Chondrocyte (in vitro differentiated cells): ENCODE results near the gene NECAB3. TPM values are rescaled to one million over a fixed set of nuclear protein-coding genes. Genes with fewer than 3 reads are reported as not detected.

Source experiments
- DNase-seq: peaks from one replicate; pipeline ENCODE4 v3.0.0; 2021; ENCODE audit warnings: mixed read lengths, low spot score
- H3K27ac Mint-ChIP-seq: one replicate; pipeline ENCODE4 v1.8.0; 2021; ENCODE audit warnings: mild to moderate bottlenecking, moderate library complexity, mixed read lengths; ENCODE audit not compliant: unreplicated experiment
- H3K27me3 Mint-ChIP-seq: 2 replicates; pipeline ENCODE4 v1.8.0; 2021; ENCODE audit warnings: low read depth, mixed read lengths
- H3K36me3 Mint-ChIP-seq: 2 replicates; pipeline ENCODE4 v1.8.0; 2021; ENCODE audit warnings: low read depth, mixed read lengths
- H3K4me1 Mint-ChIP-seq: 2 replicates; pipeline ENCODE4 v1.8.0; 2021; ENCODE audit warnings: low read depth, mild to moderate bottlenecking, mixed read lengths
- H3K4me3 Mint-ChIP-seq: one replicate; pipeline ENCODE4 v1.8.0; 2021; ENCODE audit warnings: mild to moderate bottlenecking, moderate library complexity, mixed read lengths; ENCODE audit not compliant: unreplicated experiment
- H3K9me3 Mint-ChIP-seq: 2 replicates; pipeline ENCODE4 v1.8.0; 2021; ENCODE audit warnings: low read depth, mixed read lengths
- total RNA-seq: library from RNA; stranded (reverse); gene quantifications from 3 replicates; pipeline ENCODE4 v1.2.1, GENCODE V29; 2021
- TF ChIP-seq, protein P1 (sequence below): fragments of 200-600 bp; sonication (generic); IDR thresholded peaks from 2 replicates; pipeline ENCODE4 v1.5.0; 2021; ENCODE audit warnings: antibody characterized with exemption, mild to moderate bottlenecking, moderate library complexity

The NECAB3 gene
- total RNA-seq, 1 donor from 2014 or later: 32.5 TPM

GRCh38 chr20:33687993-33688937, 14.0 kb upstream of the NECAB3 start:
- TF ChIP-seq, protein P1, sequence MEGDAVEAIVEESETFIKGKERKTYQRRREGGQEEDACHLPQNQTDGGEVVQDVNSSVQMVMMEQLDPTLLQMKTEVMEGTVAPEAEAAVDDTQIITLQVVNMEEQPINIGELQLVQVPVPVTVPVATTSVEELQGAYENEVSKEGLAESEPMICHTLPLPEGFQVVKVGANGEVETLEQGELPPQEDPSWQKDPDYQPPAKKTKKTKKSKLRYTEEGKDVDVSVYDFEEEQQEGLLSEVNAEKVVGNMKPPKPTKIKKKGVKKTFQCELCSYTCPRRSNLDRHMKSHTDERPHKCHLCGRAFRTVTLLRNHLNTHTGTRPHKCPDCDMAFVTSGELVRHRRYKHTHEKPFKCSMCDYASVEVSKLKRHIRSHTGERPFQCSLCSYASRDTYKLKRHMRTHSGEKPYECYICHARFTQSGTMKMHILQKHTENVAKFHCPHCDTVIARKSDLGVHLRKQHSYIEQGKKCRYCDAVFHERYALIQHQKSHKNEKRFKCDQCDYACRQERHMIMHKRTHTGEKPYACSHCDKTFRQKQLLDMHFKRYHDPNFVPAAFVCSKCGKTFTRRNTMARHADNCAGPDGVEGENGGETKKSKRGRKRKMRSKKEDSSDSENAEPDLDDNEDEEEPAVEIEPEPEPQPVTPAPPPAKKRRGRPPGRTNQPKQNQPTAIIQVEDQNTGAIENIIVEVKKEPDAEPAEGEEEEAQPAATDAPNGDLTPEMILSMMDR: no peak
- no peaks in the 10 kb centered on the region for H3K36me3 Mint-ChIP-seq
- H3K27me3 Mint-ChIP-seq: no peaks in the 10 kb centered on the region
- H3K27ac Mint-ChIP-seq: no peak overlapping the region
- no peak overlapping the region for H3K4me3 Mint-ChIP-seq
- no peak for DNase-seq
- peaks cover 18% of the 10 kb centered on the region for H3K4me1 Mint-ChIP-seq
- no peaks in the 10 kb centered on the region for H3K9me3 Mint-ChIP-seq

- Mint-ChIP-seq H3K9me3 (no peaks in the 10 kb centered on the region), H3K4me3 (no peak overlapping the region), H3K27me3 (no peaks in the 10 kb centered on the region), H3K27ac (no peak overlapping the region), H3K36me3 (no peaks in the 10 kb centered on the region), H3K4me1 (peaks cover 18% of the 10 kb centered on the region)
- no peak for DNase-seq
- TF ChIP-seq, protein P1: no peak
Measured at GRCh38 chr20:33687370-33687915, 13.2 kb upstream of the NECAB3 start.

DNA sequence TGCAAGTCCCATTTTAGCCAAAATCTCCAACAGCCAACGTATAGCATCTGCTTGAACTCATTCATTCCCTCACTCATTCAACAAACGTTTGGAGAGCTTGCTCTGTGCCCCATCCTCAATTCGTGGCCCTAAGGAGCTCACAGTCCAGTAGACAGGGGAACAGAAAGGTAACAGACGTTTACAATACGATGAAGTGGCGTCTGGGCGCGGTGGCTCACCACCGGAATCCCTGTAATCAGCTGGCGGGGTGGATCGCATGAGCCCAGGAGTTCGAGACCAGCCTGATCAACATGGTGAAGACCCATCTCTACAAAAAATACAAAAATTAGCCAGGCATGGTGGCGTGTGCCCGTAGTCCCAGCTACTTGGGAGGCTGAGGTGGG, 12.7 kb upstream of the NECAB3 start:
- H3K9me3 Mint-ChIP-seq: no peaks in the 10 kb centered on the region
- peak overlapping the region; percentile 90 for H3K4me3 Mint-ChIP-seq
- TF ChIP-seq, protein P1: no peak
- peaks cover 19% of the 10 kb centered on the region for H3K4me1 Mint-ChIP-seq
- no peak for DNase-seq
- H3K27ac Mint-ChIP-seq: peak overlapping the region; percentile 80
- no peaks in the 10 kb centered on the region for H3K36me3 Mint-ChIP-seq
- H3K27me3 Mint-ChIP-seq: no peaks in the 10 kb centered on the region

GRCh38 chr20:33686100-33686983, 12.1 kb upstream of the NECAB3 start, which contains the start of gene E2F1:
TSS of gene E2F1 (minus strand) at chr20:33686385. CDS start at chr20:33686264, 121 bp downstream.
- TF ChIP-seq, protein P1: peak; percentile 74
- H3K9me3 Mint-ChIP-seq: no peaks in the 10 kb centered on the region
- peak within 1 kb of the TSS; percentile 80 for H3K27ac Mint-ChIP-seq
- no peaks in the 10 kb centered on the region for H3K27me3 Mint-ChIP-seq
- no peaks in the 10 kb centered on the region for H3K36me3 Mint-ChIP-seq
- peak within 1 kb of the TSS; percentile 90 for H3K4me3 Mint-ChIP-seq
- peak; percentile 97 for DNase-seq
- peaks cover 26% of the 10 kb centered on the region for H3K4me1 Mint-ChIP-seq
